Bladder microvascular endothelial cell (primary cell): ENCODE measurements around the gene DIS3L2. TPM values are rescaled to one million over a fixed set of nuclear protein-coding genes. Genes with fewer than 3 reads are reported as not detected.

Experiments
- total RNA-seq: library from RNA; depleted of rRNA; stranded (reverse); fragments of >200 nt; gene quantifications from 2 replicates; pipeline ENCODE4 v1.2.3, GENCODE V29; 2014

Gene DIS3L2
- total RNA-seq = 14.2 and 20.6 TPM in 2 replicates

GRCh38 chr2:231961349-231962166, at the start of gene DIS3L2:
TSS of gene DIS3L2 (plus strand) at chr2:231961713. CDS start at chr2:232014928, 53,215 bp downstream.

GRCh38 chr2:231926180-231926741, 35.3 kb upstream of the DIS3L2 start, which contains the start of gene NPPC:
TSS of gene NPPC (minus strand) at chr2:231926396. CDS start at chr2:231926249, 147 bp downstream.

GRCh38 chr2:232378735-232379151, 417.2 kb downstream of the DIS3L2 start, which contains the start of gene ALPP:
TSS of gene ALPP (plus strand) at chr2:232378751. CDS start at chr2:232378803, 52 bp downstream.

Other genes starting within 250 kb of the DIS3L2 start
- 16.4 and 21.0 TPM in 2 replicates for gene PDE6D, start 180.4 kb upstream of the DIS3L2 start, total RNA-seq
- gene COPS7B, start 175.3 kb upstream of the DIS3L2 start, total RNA-seq = 8.3 and 26.3 TPM in 2 replicates
- 0.16 TPM in 1 of 2 replicates, not detected in the other for gene NPPC, start 35.3 kb upstream of the DIS3L2 start, total RNA-seq